Measurements from ENCODE around the gene TDRD7.

- no peak for TF ChIP-seq CTCF (IDR thresholded peaks at IDR 0.05; ENCODE audit: insufficient read depth, low read depth, low read length)
- TF ChIP-seq EZH2 (IDR thresholded peaks at IDR 0.05; ENCODE audit: insufficient read depth, low read length) = no peak
These were observed 97.0 kb downstream of the TDRD7 start for GRCh38 chr9:97508852-97509251.
